GM19328 (cell line): ENCODE results near the gene CRHR1.

Experiments
- ATAC-seq: cut with Tn5 transposase; IDR thresholded peaks from one replicate; pipeline ENCODE4 v1.9.1; 2021; ENCODE audit warnings: mild to moderate bottlenecking, moderate library complexity; ENCODE audit not compliant: unreplicated experiment

CRHR1 gene

DNA sequence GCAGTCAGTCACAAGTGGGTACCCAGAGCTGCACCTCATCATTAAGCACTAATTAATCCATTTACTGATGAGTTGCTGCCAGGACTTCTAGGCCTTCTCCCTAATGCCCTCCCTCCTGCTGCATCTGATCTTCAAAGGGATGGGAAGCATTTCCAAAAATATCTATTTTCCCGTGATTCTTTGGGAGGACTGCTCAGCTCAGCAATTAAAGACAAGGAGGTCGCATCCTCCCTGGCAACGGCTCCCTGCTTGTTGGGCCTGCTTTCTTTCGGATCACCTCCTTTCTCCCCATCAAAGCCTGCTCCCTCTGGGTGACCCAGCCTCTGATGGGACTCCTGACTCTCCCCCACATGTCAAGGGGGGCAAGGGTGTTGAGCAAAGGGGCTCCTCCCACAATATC is 34.6 kb downstream of the CRHR1 start:
- no peak for ATAC-seq

DNA sequence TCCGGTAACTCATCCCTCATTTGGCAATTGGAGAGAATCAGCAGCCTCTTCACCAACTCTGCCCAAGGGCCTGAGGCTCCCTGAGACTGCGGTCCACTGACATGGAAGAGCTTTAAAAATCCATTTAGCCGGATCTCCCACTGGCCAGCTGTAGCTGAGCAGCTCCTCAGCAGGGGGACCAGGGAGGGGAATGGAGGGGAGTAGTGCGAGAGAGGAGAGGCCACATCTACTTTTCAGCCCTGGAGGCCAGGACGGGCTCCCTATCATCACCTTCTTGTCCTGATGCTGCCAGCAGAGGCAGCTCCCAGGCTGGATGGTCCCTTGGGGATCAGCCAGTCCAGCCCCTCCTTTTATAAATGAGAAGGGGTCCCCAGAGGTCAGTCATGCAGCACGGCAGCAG is 35.5 kb downstream of the CRHR1 start:
- ATAC-seq: no peak

DNA sequence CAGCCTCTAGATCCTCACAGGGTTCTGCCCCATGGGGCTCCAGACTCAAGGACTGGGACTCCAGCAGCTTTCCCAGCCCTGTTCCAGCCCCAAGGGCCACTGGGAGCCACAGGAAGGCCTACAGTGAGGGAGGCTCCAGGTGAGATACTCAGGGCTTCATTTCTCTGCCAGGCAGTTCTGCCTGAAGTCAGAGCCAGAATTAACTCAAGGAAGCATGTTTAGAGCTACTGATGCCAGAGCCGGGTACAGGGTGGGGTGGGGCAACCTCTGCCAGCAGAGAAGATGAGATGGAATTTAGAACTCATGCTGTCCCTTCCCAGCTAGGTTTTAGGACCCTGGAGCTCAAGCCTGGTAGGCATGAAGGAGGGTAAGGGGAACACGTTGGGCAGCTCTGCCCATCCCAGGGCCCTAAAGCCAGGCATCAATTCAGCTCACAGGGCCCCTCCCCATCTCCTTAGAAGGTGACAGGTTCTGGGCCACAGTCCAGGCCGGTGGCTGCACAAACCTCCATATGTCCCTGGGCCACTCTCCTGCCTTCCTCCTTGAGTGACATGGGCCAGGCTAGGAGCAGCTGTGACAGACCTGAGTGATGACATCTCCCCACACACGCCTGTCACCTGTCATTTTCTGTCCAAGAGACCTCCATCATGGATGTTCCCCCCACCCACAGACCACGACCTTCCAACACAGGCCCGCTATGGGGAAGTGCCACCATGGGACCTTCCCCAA is 36.1 kb downstream of the CRHR1 start:
- ATAC-seq: no peak

DNA sequence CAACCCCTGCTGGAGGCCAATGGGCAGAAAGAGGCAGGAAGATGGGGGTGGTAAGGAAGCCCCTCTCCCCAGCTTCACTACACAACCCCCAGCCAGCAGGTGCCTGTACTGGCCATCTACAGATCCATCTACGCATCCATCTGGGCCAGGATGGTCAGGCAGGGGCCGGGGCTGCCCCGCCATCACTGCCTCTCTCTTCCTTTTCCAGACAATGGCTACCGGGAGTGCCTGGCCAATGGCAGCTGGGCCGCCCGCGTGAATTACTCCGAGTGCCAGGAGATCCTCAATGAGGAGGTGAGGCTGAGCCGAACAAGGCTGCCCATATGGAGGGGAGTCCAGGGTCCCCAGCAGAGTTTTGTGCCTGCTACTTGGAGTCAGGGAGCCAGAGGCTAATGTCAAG is 37.0 kb downstream of the CRHR1 start:
- no peak for ATAC-seq

DNA sequence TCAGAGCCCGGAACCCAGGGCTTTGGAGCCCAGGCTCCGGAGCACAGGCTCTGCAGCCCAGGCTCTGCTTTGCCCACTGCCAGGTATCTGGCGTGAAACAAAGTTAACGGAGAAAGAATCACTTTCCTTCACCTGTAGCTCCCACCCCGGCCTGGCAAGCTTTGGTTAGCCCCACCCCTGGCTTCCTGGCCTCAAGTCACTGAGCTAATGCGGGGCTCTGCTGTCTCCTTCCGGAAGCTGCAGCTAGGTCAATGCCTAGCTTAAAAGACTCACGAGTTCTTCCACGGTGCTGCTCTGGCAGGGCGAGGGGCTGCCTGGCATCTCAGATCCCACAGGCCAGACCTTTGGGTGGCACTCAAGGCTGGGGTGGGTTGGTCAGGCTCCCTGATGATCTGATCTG is 39.5 kb downstream of the CRHR1 start:
- no peak for ATAC-seq

DNA sequence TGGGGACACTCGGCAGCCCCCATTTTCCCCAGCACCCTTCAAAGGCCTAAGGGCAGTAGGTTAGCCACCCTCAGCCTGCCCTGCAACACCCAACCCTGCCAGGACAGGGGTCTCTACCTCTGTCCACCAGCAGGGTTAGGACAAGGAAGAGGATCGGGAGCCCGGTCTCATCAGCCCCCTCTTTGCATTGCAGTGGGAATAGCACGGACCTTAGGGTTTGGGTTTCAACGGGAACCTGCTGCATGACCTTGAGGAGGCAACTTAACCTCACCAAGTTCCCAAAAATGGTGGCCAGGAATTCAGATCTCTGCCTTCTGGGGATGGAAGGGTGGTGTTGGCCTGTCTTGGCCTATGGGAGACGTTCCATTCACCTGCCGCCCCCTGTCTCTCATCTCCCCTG is 40.4 kb downstream of the CRHR1 start:
- ATAC-seq: no peak

DNA sequence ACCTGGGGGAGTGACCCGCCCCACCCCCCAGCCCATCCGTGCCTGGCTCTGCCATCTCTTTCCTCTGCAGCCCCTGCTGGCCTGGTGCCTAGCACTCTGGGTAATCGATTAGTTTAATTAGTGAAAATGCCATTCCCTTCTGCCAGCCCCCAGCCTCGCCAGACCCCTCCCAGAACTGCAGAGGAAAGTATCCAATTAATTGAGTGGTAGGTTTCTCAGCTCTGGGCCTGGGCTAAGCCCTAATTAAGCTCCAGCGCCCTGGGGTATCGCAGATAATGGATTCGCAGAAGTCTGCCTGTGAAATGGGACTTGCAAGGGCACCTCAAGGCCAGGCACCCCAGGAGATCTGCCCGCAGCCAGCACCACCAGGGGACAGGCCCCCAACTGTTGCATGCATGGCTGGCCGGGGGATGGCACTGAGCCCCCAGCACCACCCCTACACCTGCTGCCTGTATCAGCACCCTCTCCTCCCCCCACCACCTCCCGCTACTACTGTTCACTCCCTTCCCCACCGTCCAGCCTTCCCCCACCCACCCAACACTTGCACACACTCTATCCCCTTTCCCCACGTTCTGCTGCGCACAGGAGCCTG is 40.9 kb downstream of the CRHR1 start:
- no peak for ATAC-seq

DNA sequence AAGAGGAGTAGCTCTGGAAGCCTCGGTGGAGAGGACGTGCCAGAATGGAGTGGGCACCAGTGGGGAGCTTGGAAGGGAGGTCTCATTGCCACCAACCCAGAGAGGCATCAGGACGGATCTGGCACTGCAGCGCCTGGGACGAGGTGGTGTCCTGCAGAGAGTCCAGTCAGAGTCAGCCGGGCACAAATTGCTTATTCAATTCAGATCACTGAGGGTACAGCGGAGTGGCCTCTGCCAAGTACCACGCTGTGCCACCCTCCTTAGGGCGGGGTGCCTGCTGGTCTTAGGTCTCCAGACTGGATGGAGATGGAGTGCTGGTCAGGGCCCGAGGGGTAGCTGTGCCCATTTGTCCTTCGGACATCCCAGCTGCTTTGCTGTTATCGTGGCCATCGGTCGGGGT is 41.7 kb downstream of the CRHR1 start:
- no peak for ATAC-seq

DNA sequence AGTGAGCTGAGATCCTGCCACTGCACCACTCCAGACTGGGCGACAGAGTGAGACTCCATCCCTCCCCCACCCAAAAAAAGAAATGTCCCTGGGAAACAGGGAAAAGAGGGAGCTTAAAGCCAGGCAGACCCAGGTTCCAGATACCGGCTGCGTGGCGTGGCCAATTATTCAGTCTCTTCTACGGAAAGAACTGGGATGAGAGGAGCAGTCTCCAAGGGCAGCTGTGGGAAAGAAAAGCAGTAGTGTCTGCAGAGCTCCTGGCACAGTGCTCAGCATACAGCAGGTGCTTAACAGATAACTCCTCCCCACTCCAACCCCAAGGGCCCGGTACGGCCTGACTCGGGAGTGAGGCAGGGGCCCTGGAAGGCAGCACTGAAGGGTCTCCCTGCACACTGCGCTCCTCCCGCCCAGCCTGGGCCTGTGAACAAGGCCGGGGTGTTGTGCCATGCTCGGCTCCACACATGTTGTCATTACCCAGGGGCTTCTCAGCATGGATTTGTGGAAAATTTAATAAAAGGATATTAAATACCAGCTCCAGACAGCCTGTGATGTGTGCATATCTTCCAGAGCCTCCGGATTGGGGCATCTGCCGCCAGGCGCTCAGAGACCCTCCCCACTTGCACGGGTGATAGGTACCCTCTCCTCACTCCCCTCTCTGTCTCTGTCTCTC is 42.9 kb downstream of the CRHR1 start:
- no peak for ATAC-seq

DNA sequence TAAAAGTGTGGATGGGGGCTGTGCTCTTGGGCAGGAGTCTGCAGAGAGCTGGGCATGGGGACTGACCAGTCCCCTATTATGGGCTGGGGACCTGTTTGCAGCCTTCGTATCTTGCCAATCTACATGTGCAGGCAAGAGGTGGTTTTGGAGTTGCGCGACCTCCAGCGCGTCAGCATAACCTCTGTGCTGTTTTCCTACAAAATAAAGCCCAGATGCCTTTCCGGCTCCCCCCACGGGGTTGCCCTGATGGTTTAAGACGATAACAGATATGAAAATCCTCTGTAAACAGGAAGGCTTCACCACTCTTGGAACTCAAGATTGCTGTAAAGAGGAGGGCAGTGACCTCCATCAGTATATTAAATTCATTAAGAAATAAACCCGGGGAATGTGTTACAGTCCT is 44.1 kb downstream of the CRHR1 start:
- ATAC-seq: no peak

DNA sequence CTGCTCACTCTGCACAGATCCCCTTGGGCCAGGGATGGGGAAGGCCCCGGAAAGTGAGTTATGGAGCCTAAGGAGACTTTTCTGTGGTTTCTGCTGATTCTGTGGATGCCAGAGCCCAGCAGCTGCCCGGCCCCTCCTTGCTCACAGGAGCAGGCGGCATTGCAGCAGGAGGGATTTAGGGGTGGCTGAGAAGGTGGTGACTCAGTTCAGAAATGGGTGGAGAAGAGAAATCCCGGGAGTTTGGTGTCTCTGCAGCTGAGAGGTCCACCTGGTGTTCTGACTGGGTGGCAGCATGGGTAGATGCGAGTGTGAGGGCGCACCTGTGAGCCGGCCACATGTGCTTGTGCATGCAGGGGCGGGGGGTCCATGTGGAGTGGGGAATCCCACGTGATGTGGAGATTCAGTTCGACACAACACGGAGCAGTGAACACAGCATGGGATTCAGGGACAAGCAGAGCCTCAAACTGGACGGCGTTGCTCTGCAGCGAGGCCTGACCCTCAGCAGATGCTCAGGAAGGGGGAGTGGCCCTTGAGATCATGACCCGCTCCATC is 44.5 kb downstream of the CRHR1 start:
- no peak for ATAC-seq

DNA sequence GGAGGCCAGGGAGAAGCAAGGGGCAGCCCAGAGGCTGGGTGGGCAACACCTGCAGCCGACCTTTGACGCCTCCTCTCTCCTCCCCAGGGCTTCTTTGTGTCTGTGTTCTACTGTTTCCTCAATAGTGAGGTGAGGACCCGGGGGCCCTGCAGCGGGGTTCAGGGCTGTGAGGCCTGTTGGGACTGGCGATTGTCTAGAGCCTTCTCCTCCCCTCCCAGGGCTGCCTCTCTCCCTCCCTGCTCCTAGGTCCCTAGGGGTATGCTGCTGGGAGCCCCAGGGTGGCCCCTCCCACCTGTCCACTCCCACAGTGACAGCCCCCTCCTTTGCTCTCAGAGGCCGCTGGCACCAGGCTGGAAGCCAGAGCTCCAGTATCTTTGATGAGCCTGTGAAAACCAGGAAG is 49.8 kb downstream of the CRHR1 start:
- no peak for ATAC-seq

DNA sequence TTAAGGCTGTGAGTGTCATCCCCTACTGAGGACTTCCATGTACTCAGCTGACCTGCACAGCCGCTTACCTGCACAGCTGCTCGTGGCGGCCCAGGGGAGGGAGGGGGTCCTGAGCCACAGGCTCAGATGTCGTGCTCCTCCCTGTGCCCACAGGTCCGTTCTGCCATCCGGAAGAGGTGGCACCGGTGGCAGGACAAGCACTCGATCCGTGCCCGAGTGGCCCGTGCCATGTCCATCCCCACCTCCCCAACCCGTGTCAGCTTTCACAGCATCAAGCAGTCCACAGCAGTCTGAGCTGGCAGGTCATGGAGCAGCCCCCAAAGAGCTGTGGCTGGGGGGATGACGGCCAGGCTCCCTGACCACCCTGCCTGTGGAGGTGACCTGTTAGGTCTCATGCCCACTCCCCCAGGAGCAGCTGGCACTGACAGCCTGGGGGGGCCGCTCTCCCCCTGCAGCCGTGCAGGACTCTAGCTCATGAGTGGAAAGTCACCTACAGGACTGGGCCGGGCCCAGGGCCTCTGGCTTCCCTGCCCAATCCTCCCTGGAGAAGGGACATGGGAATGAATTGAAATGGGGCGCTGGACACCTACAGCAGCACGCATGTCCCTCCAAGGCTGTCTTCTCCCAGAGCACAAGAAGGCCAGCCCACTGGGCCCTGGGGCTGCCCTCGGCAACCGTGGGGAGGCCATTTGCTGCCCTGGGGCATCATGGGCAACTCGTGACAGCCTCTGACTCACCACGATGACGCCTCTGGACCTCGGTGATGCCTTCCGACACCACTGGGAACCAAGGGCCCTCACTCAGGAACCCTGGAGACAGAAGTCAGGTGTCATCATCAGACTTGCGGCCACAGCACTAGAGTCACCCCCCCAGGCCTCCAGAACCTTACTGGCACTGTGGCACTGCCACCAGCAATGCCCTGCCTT is 50.6 kb downstream of the CRHR1 start:
- no peak for ATAC-seq

DNA sequence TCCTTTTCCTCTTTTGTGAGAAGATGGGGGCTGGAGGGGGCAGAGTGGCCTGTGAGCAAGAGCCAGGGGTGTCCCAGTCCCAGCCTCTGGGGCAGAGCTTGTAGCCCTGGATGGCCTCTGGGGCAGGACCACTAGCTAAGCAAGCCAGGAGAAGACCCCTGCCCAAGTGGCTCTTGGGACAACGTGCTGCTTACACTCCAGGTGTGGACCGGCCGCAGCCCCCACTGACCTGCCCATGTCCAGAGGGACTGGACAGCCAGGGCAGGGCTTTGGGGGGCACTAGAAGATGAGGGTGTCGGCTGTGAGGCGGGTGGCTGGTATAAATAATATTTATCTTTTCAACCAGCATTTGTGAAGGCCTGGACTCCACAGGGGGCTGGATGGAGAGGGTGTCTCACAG is 51.4 kb downstream of the CRHR1 start:
- ATAC-seq: no peak

DNA sequence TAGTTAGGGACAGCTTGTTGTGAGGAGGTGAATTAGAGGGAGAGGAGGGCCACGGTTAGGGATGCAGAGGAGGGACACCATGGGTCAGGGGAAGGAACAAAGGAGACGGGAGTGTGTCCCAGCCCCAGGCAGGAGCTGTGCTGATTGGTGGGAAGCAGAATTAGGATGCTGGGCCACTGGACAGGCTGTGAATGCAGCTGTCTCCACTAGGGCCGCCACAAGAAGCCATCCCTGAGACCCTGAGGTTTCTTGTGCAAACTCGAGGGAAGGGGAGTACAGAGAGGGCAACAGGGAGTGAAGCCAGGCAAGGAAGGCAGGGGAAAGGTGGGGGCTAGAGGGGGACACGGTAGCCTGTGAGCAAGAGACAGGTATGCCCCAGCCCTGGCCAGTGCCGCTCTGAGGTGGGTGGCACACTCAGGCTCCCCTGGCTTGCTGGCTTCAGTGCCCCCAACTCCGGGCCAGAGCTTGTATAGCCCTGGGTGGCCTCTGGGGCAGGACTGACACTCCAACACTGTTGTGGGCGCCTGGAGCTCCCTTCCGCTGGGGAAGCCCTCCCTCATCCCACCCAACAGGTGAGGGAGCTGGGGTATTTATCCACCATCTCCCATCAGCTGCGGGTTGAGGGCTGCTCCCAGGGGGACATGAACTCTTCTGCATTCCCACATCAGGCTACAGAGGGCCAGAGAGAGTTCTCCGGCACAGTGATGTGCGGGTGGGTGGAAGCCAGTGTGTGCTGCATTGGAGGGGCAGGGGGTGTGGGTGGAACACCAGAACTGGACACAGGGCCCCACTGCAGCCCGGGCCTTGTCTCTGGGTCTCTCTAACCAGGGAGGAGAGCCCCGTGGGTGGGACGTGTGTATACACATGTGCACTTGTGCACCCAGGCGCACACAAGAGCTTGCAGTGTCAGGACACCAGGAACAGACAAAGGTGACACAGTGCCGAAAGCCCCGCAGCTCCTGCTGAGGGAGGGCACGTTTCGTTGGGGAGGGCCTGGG is 52.2 kb downstream of the CRHR1 start:
- ATAC-seq: no peak

DNA sequence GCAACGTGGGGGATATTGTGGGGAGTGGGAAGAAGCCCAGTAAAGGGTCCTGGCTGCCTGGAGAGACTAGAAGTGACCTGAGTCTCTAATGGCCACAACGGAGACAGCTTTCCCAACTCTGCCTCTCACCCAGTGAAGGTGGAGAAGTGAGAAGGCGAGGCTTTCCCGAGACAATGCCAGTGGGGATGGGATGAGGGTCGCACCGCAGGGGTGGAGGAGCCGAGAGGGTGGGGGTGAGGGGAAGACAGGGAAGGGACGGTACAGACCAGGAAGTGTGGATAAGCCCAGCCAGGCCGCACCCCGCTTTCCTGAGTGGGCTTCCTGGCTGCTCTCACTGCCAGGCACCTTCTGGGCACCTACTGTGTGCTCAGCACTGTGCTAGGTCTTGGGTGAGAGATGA is 53.1 kb downstream of the CRHR1 start:
- no peak for ATAC-seq

DNA sequence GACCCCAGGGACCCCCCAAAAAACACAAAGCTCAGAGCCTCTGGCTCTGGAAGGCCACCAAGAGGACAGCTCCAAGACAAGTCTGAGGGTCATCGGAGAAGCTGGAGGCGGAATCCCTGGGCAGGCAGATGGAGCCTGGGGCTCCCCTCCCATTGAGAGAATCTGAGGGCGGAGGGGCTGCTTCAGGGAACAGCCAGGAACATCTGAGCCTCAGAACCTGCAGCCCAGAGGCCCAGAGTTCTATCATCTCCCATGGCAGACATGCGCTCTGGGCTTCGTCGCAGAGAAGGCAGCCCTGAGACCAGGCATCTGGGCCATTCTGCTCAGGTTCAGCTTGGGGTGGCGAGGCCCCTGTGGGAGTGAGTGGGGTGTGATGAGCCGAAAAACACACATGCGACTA is 53.5 kb downstream of the CRHR1 start:
- ATAC-seq: no peak

DNA sequence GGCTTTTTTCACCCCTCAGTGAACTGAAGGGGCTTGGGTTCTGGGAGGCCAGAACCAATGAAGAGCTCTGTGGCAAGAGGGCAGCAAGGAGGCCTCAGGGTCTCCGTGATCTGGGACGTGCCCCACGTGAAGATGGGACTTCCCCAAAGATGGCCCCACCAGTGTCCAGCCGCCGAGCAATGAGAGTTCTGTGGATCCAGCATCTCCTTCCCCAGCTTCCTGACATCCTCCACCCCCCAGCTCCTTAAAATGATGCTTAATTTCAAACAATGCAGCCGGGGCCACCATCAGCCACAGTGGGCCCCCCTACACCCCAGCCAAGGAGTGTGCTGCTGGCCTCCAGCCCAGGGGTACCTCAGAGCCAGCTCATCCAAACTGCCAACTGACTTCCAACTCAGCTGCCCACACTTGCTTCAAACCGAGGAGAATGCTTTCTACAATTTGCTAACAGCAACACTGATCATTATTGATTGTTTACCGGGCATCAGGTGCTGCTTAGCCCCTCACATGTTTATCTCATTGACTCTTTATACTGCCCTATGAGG is 54.7 kb downstream of the CRHR1 start:
- ATAC-seq: no peak

DNA sequence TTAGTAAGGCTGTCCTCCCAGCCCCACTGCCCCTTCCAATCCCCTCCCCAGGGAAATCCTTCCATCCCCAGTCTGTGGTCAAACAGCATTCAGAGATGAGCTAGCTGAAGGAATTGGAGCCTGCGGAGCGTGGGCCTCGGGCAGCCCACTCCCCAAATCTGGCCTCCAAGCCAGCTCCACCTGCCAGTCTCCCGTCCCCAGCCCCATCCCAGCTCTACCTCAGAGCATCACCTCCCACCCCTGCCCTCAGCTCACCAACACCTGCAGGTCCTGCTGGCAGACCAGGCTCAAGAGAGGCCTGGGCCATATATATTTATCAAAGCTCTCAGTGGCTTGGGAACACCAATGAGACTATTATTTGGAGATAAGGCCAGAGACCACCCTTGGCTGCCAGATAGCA is 55.3 kb downstream of the CRHR1 start:
- no peak for ATAC-seq

DNA sequence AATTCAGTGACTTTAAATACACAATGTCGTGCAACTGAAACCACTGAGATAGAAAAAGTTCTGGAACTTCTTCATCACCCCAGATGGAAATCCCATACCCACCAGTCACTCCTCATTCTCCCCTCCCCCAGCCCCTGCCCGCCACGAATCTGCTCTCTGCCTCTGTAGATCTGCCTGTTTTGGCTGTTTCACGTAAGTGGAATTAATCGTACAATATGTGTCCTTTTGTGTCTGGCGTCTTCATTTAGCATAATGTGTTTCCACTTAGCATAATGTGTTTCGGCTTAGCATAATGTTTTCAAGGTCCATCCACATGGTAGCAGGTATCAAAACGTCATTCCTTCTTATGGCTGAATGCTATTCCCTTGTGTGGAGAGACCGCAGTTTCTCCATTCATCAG is 57.1 kb downstream of the CRHR1 start:
- no peak for ATAC-seq
